Activated T-cell treated with anti-CD3 and anti-CD28 coated beads, Interleukin-2, amount 50 U/mL, for 24 hours (primary cell): ENCODE measurements around the gene DACT2.
"Not testable (repeated sequence)": the region's sequence is repeated elsewhere in the genome, so short reads cannot be mapped to it uniquely, and the experiment has no call there.

Experiments
- DNase-seq: peaks from one replicate; pipeline ENCODE4 v3.0.0-alpha.2; 2020
- H3K27ac Mint-ChIP-seq: 2 replicates; pipeline ENCODE4 v1.8.0; 2020; ENCODE audit warnings: mild to moderate bottlenecking, mixed read lengths
- H3K27me3 Mint-ChIP-seq: 2 replicates; pipeline ENCODE4 v1.8.0; 2020; ENCODE audit warnings: mixed read lengths
- H3K36me3 Mint-ChIP-seq: 2 replicates; pipeline ENCODE4 v1.8.0; 2020; ENCODE audit warnings: low read depth, mixed read lengths
- H3K4me1 Mint-ChIP-seq: 2 replicates; pipeline ENCODE4 v1.8.0; 2020; ENCODE audit warnings: low read depth, mixed read lengths
- H3K4me3 Mint-ChIP-seq: 2 replicates; pipeline ENCODE4 v1.8.0; 2020; ENCODE audit warnings: mild to moderate bottlenecking, moderate library complexity, mixed read lengths
- H3K9me3 Mint-ChIP-seq: 2 replicates; pipeline ENCODE4 v1.8.0; 2020; ENCODE audit warnings: mixed read lengths

Gene DACT2

GRCh38 chr6:168267779-168268178 lies 51.8 kb downstream of the DACT2 start:
- DNase-seq, H3K9me3 Mint-ChIP-seq, H3K27me3 Mint-ChIP-seq, H3K27ac Mint-ChIP-seq, H3K4me3 Mint-ChIP-seq, H3K4me1 Mint-ChIP-seq, H3K36me3 Mint-ChIP-seq: not testable (repeated sequence)

GRCh38 chr6:168265827-168266815 lies 53.5 kb downstream of the DACT2 start:
- Mint-ChIP-seq H3K9me3 (no peaks in the 10 kb centered on the region), H3K27ac (no peak overlapping the region), H3K36me3 (no peaks in the 10 kb centered on the region)

GRCh38 chr6:168265394-168265793 lies 54.2 kb downstream of the DACT2 start:
- Mint-ChIP-seq H3K27me3 (peaks cover 5% of the 10 kb centered on the region), H3K36me3 (no peaks in the 10 kb centered on the region), H3K4me1 (no peaks in the 10 kb centered on the region), H3K27ac (no peak overlapping the region), H3K4me3 (no peak overlapping the region), H3K9me3 (no peaks in the 10 kb centered on the region)
- no peak for DNase-seq

More at GRCh38 chr6:168265827-168266815, 53.5 kb downstream of the DACT2 start:
- peaks cover 1% of the 10 kb centered on the region for H3K27me3 Mint-ChIP-seq
- DNase-seq = no peak
- H3K4me1 Mint-ChIP-seq = no peaks in the 10 kb centered on the region
- no peak overlapping the region for H3K4me3 Mint-ChIP-seq

- H3K4me3 Mint-ChIP-seq = no peak overlapping the region
- no peaks in the 10 kb centered on the region for H3K9me3 Mint-ChIP-seq
- no peak for DNase-seq
- peaks cover 6% of the 10 kb centered on the region for H3K27me3 Mint-ChIP-seq
- H3K4me1 Mint-ChIP-seq = no peaks in the 10 kb centered on the region
- no peak overlapping the region for H3K27ac Mint-ChIP-seq
- no peaks in the 10 kb centered on the region for H3K36me3 Mint-ChIP-seq
Measured at GRCh38 chr6:168264593-168265335, 54.8 kb downstream of the DACT2 start.

- H3K4me3 Mint-ChIP-seq = no peak overlapping the region
- no peaks in the 10 kb centered on the region for H3K36me3 Mint-ChIP-seq
- H3K27me3 Mint-ChIP-seq = peaks cover 9% of the 10 kb centered on the region
- no peaks in the 10 kb centered on the region for H3K9me3 Mint-ChIP-seq
- no peaks in the 10 kb centered on the region for H3K4me1 Mint-ChIP-seq
- no peak for DNase-seq
- no peak overlapping the region for H3K27ac Mint-ChIP-seq
Measured at GRCh38 chr6:168263351-168263905, 56.1 kb downstream of the DACT2 start.

- Mint-ChIP-seq H3K4me1 (no peaks in the 10 kb centered on the region), H3K27ac (no peak overlapping the region), H3K27me3 (peaks cover 12% of the 10 kb centered on the region), H3K36me3 (no peaks in the 10 kb centered on the region), H3K4me3 (no peak overlapping the region), H3K9me3 (no peaks in the 10 kb centered on the region)
- DNase-seq = no peak
Measured at GRCh38 chr6:168261234-168261633, 58.3 kb downstream of the DACT2 start.

- DNase-seq = no peak
- no peak overlapping the region for H3K4me3 Mint-ChIP-seq
- H3K9me3 Mint-ChIP-seq = peaks cover 3% of the 10 kb centered on the region
- peaks cover 15% of the 10 kb centered on the region for H3K27me3 Mint-ChIP-seq
- no peaks in the 10 kb centered on the region for H3K4me1 Mint-ChIP-seq
- no peaks in the 10 kb centered on the region for H3K36me3 Mint-ChIP-seq
- H3K27ac Mint-ChIP-seq = no peak overlapping the region
Measured at GRCh38 chr6:168260420-168260987, 59.1 kb downstream of the DACT2 start.

GRCh38 chr6:168258795-168259194 lies 60.8 kb downstream of the DACT2 start:
- peaks cover 9% of the 10 kb centered on the region for H3K9me3 Mint-ChIP-seq
- no peak for DNase-seq
- H3K4me3 Mint-ChIP-seq = no peak overlapping the region
- no peak overlapping the region for H3K27ac Mint-ChIP-seq
- H3K36me3 Mint-ChIP-seq = no peaks in the 10 kb centered on the region
- H3K27me3 Mint-ChIP-seq = peaks cover 15% of the 10 kb centered on the region
- H3K4me1 Mint-ChIP-seq = no peaks in the 10 kb centered on the region

GRCh38 chr6:168256940-168257339 lies 62.6 kb downstream of the DACT2 start:
- no peaks in the 10 kb centered on the region for H3K36me3 Mint-ChIP-seq
- H3K4me1 Mint-ChIP-seq = no peaks in the 10 kb centered on the region
- H3K27ac Mint-ChIP-seq = no peak overlapping the region

More at GRCh38 chr6:168256940-168257339, 62.6 kb downstream of the DACT2 start:
- no peak overlapping the region for H3K4me3 Mint-ChIP-seq
- peaks cover 9% of the 10 kb centered on the region for H3K9me3 Mint-ChIP-seq
- DNase-seq = no peak
- H3K27me3 Mint-ChIP-seq = peaks cover 15% of the 10 kb centered on the region
